ENCODE data around the gene CALML3. TPM values are rescaled to one million over a fixed set of nuclear protein-coding genes. Genes with fewer than 3 reads are reported as not detected.

The CALML3 gene
- total RNA-seq, 5 donors from 2014 or later (not counting 1 experiment from before 2014, with no cell fraction given): not detected

- ChIA-PET POLR2A (no interaction called here), CTCF (no interaction called here)
- Mint-ChIP-seq H3K27me3 (peaks cover 8 to 12% of the 10 kb centered on the region in 2 donors), H3K27ac (no peak overlapping the region), H3K4me1 (peaks cover 0 to 8% (median 0%) of the 10 kb centered on the region in 3 donors), H3K4me3 (no peak overlapping the region), H3K9me3 (no peaks in the 10 kb centered on the region), H3K36me3 (no peaks in the 10 kb centered on the region)
- Histone ChIP-seq H3K27ac (ENCODE audit: low read length) (no peak overlapping the region), H3K4me3 (ENCODE audit: control insufficient read depth in 1 of 2, extremely low read depth in 1 of 2, low read length in 1 of 2) (no peak overlapping the region), H3K4me1 (ENCODE audit: control insufficient read depth in 1 of 2, extremely low read depth in 1 of 2, insufficient read depth in 2 of 2, low read length in 2 of 2) (no peaks in the 10 kb centered on the region), H3K9me3 (no peaks in the 10 kb centered on the region), H3K36me3 (ENCODE audit: control insufficient read depth in 2 of 2, extremely low read depth in 1 of 2, insufficient read depth in 1 of 2, low read length in 1 of 2) (no peaks in the 10 kb centered on the region), H3K27me3 (replicated peaks in 1 of 2; ENCODE audit: control insufficient read depth in 2 of 2, extremely low read depth in 1 of 2, insufficient read depth in 2 of 2, low read length in 1 of 2) (peaks cover 0 to 29% of the 10 kb centered on the region in 2 experiments)
- DNase-seq (no peak), ATAC-seq (replicated peaks in 1 of 4) (no peak)
- WGBS (ENCODE audit: insufficient coverage): 85% methylated on average over 5 of the region's 7 CpGs
Observed at GRCh38 chr10:5500162-5500670, 24.5 kb upstream of the CALML3 start.

DNA sequence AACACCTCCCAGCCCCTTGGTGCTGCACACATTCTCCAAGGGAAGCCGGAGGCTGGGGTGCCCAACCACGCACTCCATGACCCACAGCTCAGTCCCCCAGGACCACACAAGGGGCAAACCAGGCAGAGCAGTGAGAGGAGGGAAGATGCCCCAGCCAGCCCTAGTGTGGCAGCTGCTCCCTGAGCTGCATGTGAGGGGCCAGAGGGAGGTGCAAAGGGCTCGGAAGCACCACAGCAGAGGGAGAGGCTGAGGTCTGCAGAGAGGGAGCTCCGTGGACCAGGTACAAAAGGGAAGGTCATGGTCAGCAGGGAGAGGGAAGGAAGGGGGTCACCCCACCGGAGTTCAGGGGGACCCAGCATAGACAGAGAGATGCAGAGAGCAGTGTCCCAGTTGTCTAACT is 23.9 kb upstream of the CALML3 start:
- Mint-ChIP-seq H3K36me3 (no peaks in the 10 kb centered on the region), H3K27ac (no peak overlapping the region), H3K27me3 (peaks cover 8 to 14% of the 10 kb centered on the region in 2 donors), H3K4me3 (no peak overlapping the region), H3K4me1 (peaks cover 0 to 8% (median 0%) of the 10 kb centered on the region in 3 donors), H3K9me3 (no peaks in the 10 kb centered on the region)
- Histone ChIP-seq H3K9me3 (no peaks in the 10 kb centered on the region), H3K4me1 (ENCODE audit: control insufficient read depth in 1 of 2, extremely low read depth in 1 of 2, insufficient read depth in 2 of 2, low read length in 2 of 2) (no peaks in the 10 kb centered on the region), H3K36me3 (ENCODE audit: control insufficient read depth in 2 of 2, extremely low read depth in 1 of 2, insufficient read depth in 1 of 2, low read length in 1 of 2) (no peaks in the 10 kb centered on the region), H3K27ac (ENCODE audit: low read length) (no peak overlapping the region), H3K27me3 (replicated peaks in 1 of 2; ENCODE audit: control insufficient read depth in 2 of 2, extremely low read depth in 1 of 2, insufficient read depth in 2 of 2, low read length in 1 of 2) (peaks cover 0 to 29% of the 10 kb centered on the region in 2 experiments), H3K4me3 (ENCODE audit: control insufficient read depth in 1 of 2, extremely low read depth in 1 of 2, low read length in 1 of 2) (no peak overlapping the region)
- ChIA-PET CTCF (interaction anchor here in 1 of 2 donors (0.6 kb wide), 1 partner anchor 1251 kb away, joined by 3 read pairs; no protein-coding TSS in a partner anchor), POLR2A (interaction anchor here in 1 of 2 donors (0.7 kb wide), 1 partner anchor 84 kb away, joined by 4 read pairs; no protein-coding TSS in a partner anchor)
- WGBS (ENCODE audit: insufficient coverage): 63% methylated on average over 3 of the region's 5 CpGs
- DNase-seq (no peak), ATAC-seq (replicated peaks in 1 of 4) (no peak)

- no peaks in the 10 kb centered on the region for H3K9me3 Mint-ChIP-seq
- Histone ChIP-seq H3K4me3 (ENCODE audit: control insufficient read depth in 1 of 2, extremely low read depth in 1 of 2, low read length in 1 of 2) (no peak overlapping the region), H3K4me1 (ENCODE audit: control insufficient read depth in 1 of 2, extremely low read depth in 1 of 2, insufficient read depth in 2 of 2, low read length in 2 of 2) (no peaks in the 10 kb centered on the region), H3K9me3 (no peaks in the 10 kb centered on the region), H3K36me3 (ENCODE audit: control insufficient read depth in 2 of 2, extremely low read depth in 1 of 2, insufficient read depth in 1 of 2, low read length in 1 of 2) (no peaks in the 10 kb centered on the region), H3K27ac (ENCODE audit: low read length) (no peak overlapping the region), H3K27me3 (replicated peaks in 1 of 2; ENCODE audit: control insufficient read depth in 2 of 2, extremely low read depth in 1 of 2, insufficient read depth in 2 of 2, low read length in 1 of 2) (peaks cover 0 to 30% of the 10 kb centered on the region in 2 experiments)
- H3K36me3 Mint-ChIP-seq: no peaks in the 10 kb centered on the region
- H3K4me1 Mint-ChIP-seq: peaks cover 0 to 8% (median 0%) of the 10 kb centered on the region in 3 donors
- DNase-seq (no peak), ATAC-seq (replicated peaks in 1 of 4) (no peak)
- WGBS (ENCODE audit: insufficient coverage): 64% methylated on average over 12 of the region's 12 CpGs
- H3K4me3 Mint-ChIP-seq: no peak overlapping the region
- peaks cover 8 to 17% of the 10 kb centered on the region in 2 donors for H3K27me3 Mint-ChIP-seq
- H3K27ac Mint-ChIP-seq: no peak overlapping the region
- CTCF ChIA-PET: no interaction called here
- POLR2A ChIA-PET: no interaction called here
Observed at GRCh38 chr10:5502061-5502521, 22.7 kb upstream of the CALML3 start.

DNA sequence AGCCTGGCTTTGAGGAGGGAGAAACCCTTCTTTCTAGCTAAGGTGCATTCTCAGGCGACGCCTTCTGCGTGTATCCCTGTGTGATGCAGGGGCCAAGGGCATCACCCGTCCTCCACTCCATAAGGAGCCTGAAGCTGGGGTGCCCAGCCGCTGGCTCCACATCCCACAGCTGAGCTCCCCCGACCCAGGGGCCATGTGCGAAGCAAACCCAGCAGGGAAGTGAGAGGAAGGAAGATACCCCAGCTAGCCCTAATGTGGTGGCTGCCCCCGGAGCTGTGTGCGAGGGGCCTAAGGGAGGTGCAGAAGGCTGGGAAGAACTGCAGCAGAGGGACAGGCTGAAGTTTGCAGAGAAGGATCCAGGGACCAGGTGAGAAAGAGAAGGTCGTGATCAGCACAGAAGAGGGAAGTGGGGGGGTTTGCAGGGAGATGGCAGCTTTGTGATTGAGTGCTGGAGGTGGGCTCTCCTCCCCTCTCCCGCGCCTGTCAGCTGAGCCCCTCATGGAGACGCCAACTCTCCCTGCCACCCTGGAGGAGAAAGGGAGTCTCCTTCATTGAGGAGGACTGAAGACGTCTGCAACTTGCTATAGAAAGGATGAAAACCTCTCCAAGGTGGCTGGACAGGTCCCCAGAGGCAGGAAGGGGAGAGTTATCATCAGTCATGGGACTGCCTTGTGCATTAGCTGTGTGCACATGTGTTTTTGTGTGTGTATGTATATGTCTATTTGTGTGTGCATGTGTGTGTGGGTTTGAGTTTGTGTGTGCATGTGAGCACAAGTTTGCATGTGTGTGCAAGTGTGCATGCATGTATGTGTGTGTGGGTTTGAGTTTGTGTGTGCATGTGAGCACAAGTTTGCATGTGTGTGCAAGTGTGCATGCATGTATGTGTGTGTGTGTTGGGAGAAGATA is 21.9 kb upstream of the CALML3 start:
- H3K4me3 ChIP-seq (ENCODE audit: control insufficient read depth in 1 of 2, extremely low read depth in 1 of 2, low read length in 1 of 2): no peak overlapping the region
- peaks cover 0 to 38% of the 10 kb centered on the region in 2 experiments for H3K27me3 ChIP-seq (replicated peaks in 1 of 2; ENCODE audit: control insufficient read depth in 2 of 2, extremely low read depth in 1 of 2, insufficient read depth in 2 of 2, low read length in 1 of 2)
- H3K36me3 ChIP-seq (ENCODE audit: control insufficient read depth in 2 of 2, extremely low read depth in 1 of 2, insufficient read depth in 1 of 2, low read length in 1 of 2): no peaks in the 10 kb centered on the region
- POLR2A ChIA-PET: no interaction called here
- Mint-ChIP-seq H3K9me3 (no peaks in the 10 kb centered on the region), H3K4me3 (no peak overlapping the region), H3K36me3 (no peaks in the 10 kb centered on the region), H3K27ac (no peak overlapping the region), H3K27me3 (peaks cover 8 to 17% of the 10 kb centered on the region in 2 donors), H3K4me1 (peaks cover 0 to 8% (median 0%) of the 10 kb centered on the region in 3 donors)
- no peaks in the 10 kb centered on the region for H3K9me3 ChIP-seq
- 78% methylated on average over 6 of the region's 14 CpGs for WGBS (ENCODE audit: insufficient coverage)
- CTCF ChIA-PET: no interaction called here
- ATAC-seq (replicated peaks in 1 of 4) (no peak), DNase-seq (no peak)
- H3K27ac ChIP-seq (ENCODE audit: low read length): no peak overlapping the region
- H3K4me1 ChIP-seq (ENCODE audit: control insufficient read depth in 1 of 2, extremely low read depth in 1 of 2, insufficient read depth in 2 of 2, low read length in 2 of 2): no peaks in the 10 kb centered on the region

- no peak for DNase-seq
- POLR2A ChIA-PET: no interaction called here
- no peaks in the 10 kb centered on the region for H3K36me3 ChIP-seq (ENCODE audit: control insufficient read depth in 2 of 2, extremely low read depth in 1 of 2, insufficient read depth in 1 of 2, low read length in 1 of 2)
- Mint-ChIP-seq H3K4me3 (no peak overlapping the region), H3K27ac (no peak overlapping the region), H3K9me3 (no peaks in the 10 kb centered on the region), H3K27me3 (peaks cover 8 to 17% of the 10 kb centered on the region in 2 donors), H3K36me3 (no peaks in the 10 kb centered on the region), H3K4me1 (peaks cover 0 to 8% (median 0%) of the 10 kb centered on the region in 3 donors)
- CTCF ChIA-PET: no interaction called here
- peaks cover 0 to 37% of the 10 kb centered on the region in 2 experiments for H3K27me3 ChIP-seq (replicated peaks in 1 of 2; ENCODE audit: control insufficient read depth in 2 of 2, extremely low read depth in 1 of 2, insufficient read depth in 2 of 2, low read length in 1 of 2)
- H3K27ac ChIP-seq (ENCODE audit: low read length): no peak overlapping the region
- no peak overlapping the region for H3K4me3 ChIP-seq (ENCODE audit: control insufficient read depth in 1 of 2, extremely low read depth in 1 of 2, low read length in 1 of 2)
- whole genome bisulfite sequencing (ENCODE audit: insufficient coverage): 51% methylated on average over 2 of the region's 3 CpGs
- H3K4me1 ChIP-seq (ENCODE audit: control insufficient read depth in 1 of 2, extremely low read depth in 1 of 2, insufficient read depth in 2 of 2, low read length in 2 of 2): no peaks in the 10 kb centered on the region
- H3K9me3 ChIP-seq: no peaks in the 10 kb centered on the region
- no peak for ATAC-seq (replicated peaks in 1 of 4)
Observed at GRCh38 chr10:5503477-5503835, 21.3 kb upstream of the CALML3 start.

DNA sequence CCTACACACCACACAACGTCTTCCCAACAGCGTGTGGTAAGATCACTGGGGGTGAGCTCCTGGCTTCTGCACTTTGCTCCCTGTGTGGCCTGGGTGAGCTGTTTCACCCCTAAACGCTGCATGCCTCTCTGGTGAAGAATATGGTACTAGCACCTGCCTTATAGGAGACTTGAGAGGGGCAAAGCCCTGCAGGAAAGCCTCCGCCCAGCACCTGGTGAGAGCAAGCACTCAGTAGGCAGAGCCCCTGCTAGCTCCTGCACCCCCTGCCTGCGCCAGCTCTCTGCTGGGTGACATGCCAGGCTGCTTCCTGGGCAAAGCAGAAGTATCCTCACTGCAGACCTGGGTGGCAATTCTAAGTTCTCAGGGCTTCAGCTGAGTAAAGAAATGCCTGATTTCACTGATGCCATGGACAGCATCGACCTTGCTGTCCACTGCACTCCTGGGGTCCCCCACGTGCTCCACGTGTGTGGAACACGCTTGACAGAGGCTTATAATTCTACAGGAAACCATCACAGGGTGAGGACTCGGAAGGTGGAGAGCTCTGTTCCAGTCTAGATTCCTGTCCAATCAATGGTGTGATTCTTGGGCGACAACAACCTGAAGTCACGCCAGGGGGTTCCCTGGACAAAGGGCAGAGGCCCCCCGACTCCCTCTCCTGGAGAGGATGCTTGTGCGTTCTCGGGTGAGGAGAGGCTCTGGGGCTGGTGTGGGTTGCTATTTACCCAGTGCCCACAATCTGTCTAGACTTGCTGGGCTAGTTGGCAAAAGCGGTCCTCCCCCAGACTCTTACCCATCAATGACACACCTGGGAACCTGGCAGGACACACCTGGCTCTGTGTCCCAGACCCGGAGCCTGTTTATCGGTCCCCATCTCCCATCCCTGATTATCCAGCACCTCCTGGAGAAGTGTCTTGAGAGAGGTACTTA is 20.4 kb upstream of the CALML3 start:
- no peak for DNase-seq
- no peak overlapping the region for H3K27ac ChIP-seq (ENCODE audit: low read length)
- no peak overlapping the region for H3K4me3 ChIP-seq (ENCODE audit: control insufficient read depth in 1 of 2, extremely low read depth in 1 of 2, low read length in 1 of 2)
- H3K27me3 Mint-ChIP-seq: peaks cover 8 to 17% of the 10 kb centered on the region in 2 donors
- H3K27ac Mint-ChIP-seq: no peak overlapping the region
- H3K4me1 ChIP-seq (ENCODE audit: control insufficient read depth in 1 of 2, extremely low read depth in 1 of 2, insufficient read depth in 2 of 2, low read length in 2 of 2): no peaks in the 10 kb centered on the region
- no peak overlapping the region for H3K4me3 Mint-ChIP-seq
- ChIA-PET POLR2A (interaction anchor here in 1 of 2 donors (0.7 kb wide), 1 partner anchor 27 kb away, joined by 4 read pairs; no protein-coding TSS in a partner anchor), CTCF (no interaction called here)
- H3K9me3 ChIP-seq: no peaks in the 10 kb centered on the region
- H3K36me3 Mint-ChIP-seq: no peaks in the 10 kb centered on the region
- H3K36me3 ChIP-seq (ENCODE audit: control insufficient read depth in 2 of 2, extremely low read depth in 1 of 2, insufficient read depth in 1 of 2, low read length in 1 of 2): no peaks in the 10 kb centered on the region
- peaks cover 0 to 36% of the 10 kb centered on the region in 2 experiments for H3K27me3 ChIP-seq (replicated peaks in 1 of 2; ENCODE audit: control insufficient read depth in 2 of 2, extremely low read depth in 1 of 2, insufficient read depth in 2 of 2, low read length in 1 of 2)
- WGBS (ENCODE audit: insufficient coverage): 59% methylated on average over 10 of the region's 18 CpGs
- ATAC-seq (replicated peaks in 1 of 4): peak in 1 of 4 experiments; percentile 42
- no peaks in the 10 kb centered on the region for H3K9me3 Mint-ChIP-seq
- peaks cover 0 to 8% (median 0%) of the 10 kb centered on the region in 3 donors for H3K4me1 Mint-ChIP-seq

Measured in T-cell (primary cell).